ENCODE results near the gene ALDH18A1.

- no peak for TF ChIP-seq CTCF (IDR thresholded peaks at IDR 0.05)
- TF ChIP-seq EZH2 (IDR thresholded peaks at IDR 0.05; ENCODE audit: borderline replicate concordance, insufficient read depth, low read depth, low read length, poor library complexity, severe bottlenecking) = no peak
Observed at GRCh38 chr10:95694665-95695064, 38.2 kb upstream of the ALDH18A1 start.

Data from B cell (primary cell).